Testis (tissue), 3 donors: ENCODE measurements around the gene FBXL7. TPM values are rescaled to one million over a fixed set of nuclear protein-coding genes. Genes with fewer than 3 reads are reported as not detected.

Source experiments
- DNase-seq: peaks from one replicate; pipeline ENCODE4 v3.0.0-alpha.2; 2019
- H3K27ac ChIP-seq, 2 donors: fragments of 200-600 bp; sonication (generic); one replicate each; pipeline ENCODE4 v1.5.1; 2019
- H3K27me3 ChIP-seq: fragments of 200-600 bp; sonication (generic); one replicate; pipeline ENCODE4 v1.5.1; 2019
- H3K36me3 ChIP-seq: fragments of 200-600 bp; sonication (generic); one replicate; pipeline ENCODE4 v1.5.1; 2017; ENCODE audit warnings: low read depth; ENCODE audit errors: missing control alignments
- H3K4me1 ChIP-seq: fragments of 200-600 bp; sonication (generic); one replicate; pipeline ENCODE4 v1.5.1; 2019
- H3K4me3 ChIP-seq, 2 donors: fragments of 200-600 bp; sonication (generic); one replicate each; pipeline ENCODE4 v1.5.1; 2017 to 2019
- H3K9me3 ChIP-seq: fragments of 200-600 bp; sonication (generic); one replicate; pipeline ENCODE4 v1.5.1; 2017
- CTCF ChIP-seq, 3 experiments: fragments of 450-650 bp in 2 of 3; fragments of 200-600 bp in 1 of 3; sonication (generic) in 1 of 3; IDR thresholded peaks; one replicate each; pipeline ENCODE4 v1.5.1; 2016 to 2019; ENCODE audit warnings: antibody characterized with exemption in 3 of 3, mild to moderate bottlenecking in 2 of 3, moderate library complexity in 1 of 3
- POLR2A ChIP-seq: fragments of 450-650 bp; IDR thresholded peaks from one replicate; pipeline ENCODE4 v1.6.1; 2017; ENCODE audit warnings: antibody characterized with exemption, mild to moderate bottlenecking, moderate library complexity
- WGBS, 2 donors: methylation state at CpG; one replicate each; pipeline ENCODE4 v1.1.5; 2018; 5-methylcytosine and 5-hydroxymethylcytosine counted together
- intact Hi-C: fragments of 100-400 bp; cut with DNase I; formaldehyde crosslinking; loops from one replicate; pipeline ENCODE4 v1.15.1; 2023; ENCODE audit warnings: low total_unique reads
- polyA plus RNA-seq: library from polyadenylated mRNA; stranded (reverse); fragments of 350-450 nt; fragmentation: Illumina TruSeq; extraction: RNeasy Lipid Tissue Mini Kit (QIAGEN cat#74804); gene quantifications from one replicate; pipeline ENCODE4 v1.2.3, GENCODE V29; 2014; ENCODE audit warnings: low read depth, low replicate concordance; ENCODE audit not compliant: insufficient read depth
- total RNA-seq, 2 donors: library from RNA; depleted of rRNA; stranded (reverse); fragments of >200 nt; gene quantifications; one replicate each; pipeline ENCODE4 v1.2.3, GENCODE V29; 2016

FBXL7 gene
- total and polyA plus RNA-seq, 3 donors from 2014 or later: 9.8 to 17.3 (median 15.2) TPM

DNA sequence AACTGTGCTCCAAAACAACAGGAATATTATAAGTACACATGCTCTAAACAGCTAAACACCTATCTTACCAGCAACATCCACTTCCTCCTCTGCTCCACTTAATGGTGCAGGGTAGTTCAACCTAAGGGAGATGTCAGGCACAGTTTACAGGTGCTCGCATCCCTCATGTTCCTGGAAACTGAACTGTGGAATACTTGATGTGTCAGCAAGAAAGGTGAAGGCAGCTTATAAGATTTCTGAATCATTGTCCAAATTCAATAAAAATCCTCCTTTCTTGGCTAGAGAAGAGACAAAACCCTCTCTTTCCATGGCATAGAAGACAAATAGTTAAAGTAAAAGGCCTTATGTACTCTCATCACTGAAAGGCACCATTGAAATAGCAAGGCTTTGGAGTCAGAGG, 272.2 kb downstream of the FBXL7 start:
- WGBS, 2 donors: 94% methylated on average over 1 of the region's 1 CpG
- H3K27me3 ChIP-seq: no peaks in the 10 kb centered on the region
- H3K27ac ChIP-seq: no peak overlapping the region
- H3K4me3 ChIP-seq: no peak overlapping the region
- H3K36me3 ChIP-seq: no peaks in the 10 kb centered on the region
- TF ChIP-seq CTCF (IDR thresholded peaks at IDR 0.05) (no peak), POLR2A (no peak)
- H3K4me1 ChIP-seq: no peaks in the 10 kb centered on the region
- DNase-seq: no peak
- no peaks in the 10 kb centered on the region for H3K9me3 ChIP-seq
- intact Hi-C loops: no loop called here

DNA sequence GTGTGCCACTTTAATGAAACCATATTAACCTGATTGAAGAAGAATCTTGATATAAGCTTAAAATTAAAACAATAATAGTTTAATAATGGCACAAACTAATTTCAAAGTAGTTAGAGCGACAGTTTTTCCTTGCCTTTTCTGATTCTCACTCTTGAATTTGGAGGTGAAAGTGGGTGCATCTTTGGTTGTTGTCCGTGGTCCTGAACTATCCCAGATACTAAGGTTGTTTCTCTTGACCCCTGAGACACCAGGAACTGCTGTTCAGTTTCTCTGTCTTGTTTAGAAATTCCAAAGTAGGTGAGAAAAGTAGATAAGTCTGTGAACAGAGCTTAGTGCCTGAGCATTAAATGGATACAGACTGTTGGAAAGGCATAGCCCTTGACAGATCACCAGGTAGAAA, 274.7 kb downstream of the FBXL7 start:
- H3K4me1 ChIP-seq: no peaks in the 10 kb centered on the region
- no peak for DNase-seq
- intact Hi-C loops: no loop called here
- H3K36me3 ChIP-seq: no peaks in the 10 kb centered on the region
- H3K4me3 ChIP-seq: no peak overlapping the region
- H3K9me3 ChIP-seq: no peaks in the 10 kb centered on the region
- TF ChIP-seq POLR2A: no peak
- no peak for TF ChIP-seq CTCF (IDR thresholded peaks at IDR 0.05)
- no peak overlapping the region for H3K27ac ChIP-seq
- H3K27me3 ChIP-seq: no peaks in the 10 kb centered on the region
- 74 to 84% methylated on average over 2 of the region's 2 CpGs for WGBS, 2 donors

- Histone ChIP-seq H3K4me3 (no peak overlapping the region), H3K4me1 (no peaks in the 10 kb centered on the region), H3K36me3 (no peaks in the 10 kb centered on the region), H3K9me3 (no peaks in the 10 kb centered on the region), H3K27ac (no peak overlapping the region), H3K27me3 (no peaks in the 10 kb centered on the region)
- 86 to 90% methylated on average over 2 of the region's 2 CpGs for WGBS, 2 donors
- intact Hi-C loops: no loop called here
- TF ChIP-seq POLR2A (no peak), CTCF (IDR thresholded peaks at IDR 0.05) (no peak)
- no peak for DNase-seq
Observed at GRCh38 chr5:15776346-15776745, 276.4 kb downstream of the FBXL7 start.

DNA sequence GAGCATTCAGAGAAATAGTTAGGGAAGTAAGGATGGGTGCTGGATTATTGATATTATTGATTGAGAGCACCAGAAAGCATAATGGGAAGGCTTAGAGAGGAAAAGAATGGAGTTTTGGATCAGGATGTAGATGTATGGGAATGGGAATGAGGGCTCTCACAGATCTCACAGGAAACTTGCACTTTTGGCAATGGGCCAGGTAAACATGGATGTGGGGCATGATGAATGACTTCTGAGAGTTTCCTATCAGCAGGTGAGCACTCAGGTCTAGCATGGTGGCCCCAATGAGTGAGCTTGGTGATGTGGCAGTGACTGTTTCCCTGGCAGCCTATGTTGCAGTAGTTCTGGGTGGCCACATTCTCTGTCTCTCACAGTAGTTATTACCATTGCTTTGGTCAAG, 283.8 kb downstream of the FBXL7 start:
- intact Hi-C loops: no loop called here
- H3K4me3 ChIP-seq: no peak overlapping the region
- H3K27ac ChIP-seq: no peak overlapping the region
- H3K27me3 ChIP-seq: no peaks in the 10 kb centered on the region
- H3K4me1 ChIP-seq: no peaks in the 10 kb centered on the region
- no peak for TF ChIP-seq POLR2A
- no peak for TF ChIP-seq CTCF (IDR thresholded peaks at IDR 0.05)
- no peaks in the 10 kb centered on the region for H3K36me3 ChIP-seq
- no peak for DNase-seq
- no peaks in the 10 kb centered on the region for H3K9me3 ChIP-seq

DNA sequence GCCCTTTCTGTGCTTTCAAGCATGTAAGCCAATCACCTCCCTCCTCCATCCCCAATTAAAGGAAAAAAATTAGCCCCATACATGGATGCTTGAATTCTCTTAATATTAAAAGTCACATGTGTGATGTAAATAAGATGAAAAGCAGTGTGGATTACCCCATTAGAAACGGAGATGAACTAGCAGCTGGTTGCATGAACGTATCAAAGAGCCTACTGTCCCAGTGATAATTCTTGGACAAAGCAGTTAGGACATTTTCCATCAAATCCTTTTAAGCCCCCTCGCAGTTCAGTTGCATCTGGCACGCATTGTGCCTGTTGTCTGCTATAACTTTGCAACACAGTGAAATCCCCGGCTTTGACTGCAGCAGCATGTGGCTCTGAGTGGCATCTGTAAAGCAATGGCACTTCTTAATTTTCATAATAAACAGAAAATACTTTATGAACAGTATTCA, 285.6 kb downstream of the FBXL7 start:
- no peak for DNase-seq
- no peaks in the 10 kb centered on the region for H3K36me3 ChIP-seq
- H3K9me3 ChIP-seq: no peaks in the 10 kb centered on the region
- H3K27ac ChIP-seq: no peak overlapping the region
- WGBS, 2 donors: 64 to 69% methylated on average over 5 of the region's 5 CpGs
- intact Hi-C loops: no loop called here
- H3K27me3 ChIP-seq: no peaks in the 10 kb centered on the region
- no peak overlapping the region for H3K4me3 ChIP-seq
- TF ChIP-seq CTCF (IDR thresholded peaks at IDR 0.05) (no peak), POLR2A (no peak)
- H3K4me1 ChIP-seq: no peaks in the 10 kb centered on the region
